Activated CD4-positive, alpha-beta T cell treated with anti-CD3 and anti-CD28 coated beads, Interleukin-2, amount 10 ng/mL, durations not matched to agents 24 days and 14 days (primary cell): ENCODE results near the gene TMEM87B. TPM values are rescaled to one million over a fixed set of nuclear protein-coding genes. Genes with fewer than 3 reads are reported as not detected.

Source experiments
- total RNA-seq: library from RNA; stranded (reverse); gene quantifications from 2 replicates; pipeline ENCODE4 v1.2.3, GENCODE V29; 2022

The TMEM87B gene
- total RNA-seq, 1 donor from 2014 or later, result 13.9 TPM

Other genes starting within 250 kb of the TMEM87B start
- gene ANAPC1, start 171.1 kb upstream of the TMEM87B start, total RNA-seq, result 129 and 133 TPM in 2 replicates
- gene MERTK, start 156.7 kb upstream of the TMEM87B start, total RNA-seq, result 0.57 and 0.63 TPM in 2 replicates
- gene FBLN7, start 83.1 kb downstream of the TMEM87B start, total RNA-seq, result 26.8 and 28.7 TPM in 2 replicates
- gene ZC3H8, start 199.8 kb downstream of the TMEM87B start, total RNA-seq, result 34.5 and 41.4 TPM in 2 replicates
- 4.9 and 6.2 TPM in 2 replicates for gene ZC3H6, start 220.3 kb downstream of the TMEM87B start, total RNA-seq